Cerebellar nuclear complex (tissue), 1 donor: ENCODE results near the gene BRD7.
"Not testable (repeated sequence)": the region's sequence is repeated elsewhere in the genome, so short reads cannot be mapped to it uniquely, and the experiment has no call there.

Experiments
- DNase-seq, 2 experiments: peaks; one replicate each; lab custom pipeline; 2025; lab: John Stamatoyannopoulos, UW

Gene BRD7

DNA sequence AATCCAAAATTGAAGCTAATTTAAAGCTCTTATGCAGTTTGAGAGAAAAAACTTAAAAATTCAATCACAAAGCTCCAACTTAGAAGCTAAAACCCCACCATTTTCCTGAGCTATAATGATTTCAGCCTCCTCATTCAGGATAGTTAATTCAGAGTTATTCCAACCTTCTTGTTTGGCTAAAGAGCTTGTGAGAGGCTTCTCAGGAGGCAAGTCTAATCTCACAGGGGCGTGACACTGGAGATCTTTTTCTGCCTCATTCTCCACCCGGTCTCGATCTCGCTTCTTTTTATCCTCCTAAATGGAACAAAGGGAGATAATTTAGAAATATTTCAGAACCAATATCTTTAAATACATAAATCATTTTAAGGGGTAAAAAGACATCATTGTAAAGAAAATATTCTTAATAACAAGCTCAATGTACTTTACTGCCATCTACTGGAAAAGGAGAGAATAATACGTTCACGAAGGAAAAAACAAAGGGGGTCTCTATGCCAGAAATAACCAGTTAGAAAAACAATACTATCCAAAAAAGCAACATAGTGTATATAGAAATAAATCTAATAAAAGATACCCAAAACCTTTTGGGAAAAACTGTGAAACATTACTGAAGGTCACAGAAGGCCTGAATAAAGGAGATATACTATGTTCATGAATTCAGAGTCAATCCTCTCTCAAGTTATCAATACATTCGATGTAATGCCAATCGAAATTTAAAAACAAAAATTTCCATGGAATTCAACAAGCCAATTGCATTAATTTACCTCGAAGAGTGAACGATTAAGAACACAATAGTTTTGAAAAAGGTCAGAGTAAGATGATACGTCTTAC, 13.9 kb downstream of the BRD7 start:
- no peak for DNase-seq

DNA sequence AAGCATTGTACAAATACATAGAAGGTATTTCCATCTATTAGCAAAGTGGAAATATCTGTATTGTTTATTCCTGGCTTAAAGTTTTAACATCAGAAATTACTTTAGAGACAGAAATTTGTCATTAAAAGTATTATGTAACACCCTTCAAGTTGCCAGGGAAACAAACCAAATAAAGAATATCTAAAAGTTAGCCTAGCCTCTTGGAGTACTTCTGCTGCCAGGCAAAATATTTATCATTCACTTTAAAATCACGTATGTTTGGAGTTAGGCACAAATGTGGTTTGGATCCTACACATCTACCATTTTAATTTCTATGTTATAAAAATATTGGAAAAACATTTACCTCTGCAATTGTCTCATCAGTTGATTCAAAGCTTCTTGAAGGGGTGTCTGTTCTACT, 14.7 kb downstream of the BRD7 start:
- no peak for DNase-seq

DNA sequence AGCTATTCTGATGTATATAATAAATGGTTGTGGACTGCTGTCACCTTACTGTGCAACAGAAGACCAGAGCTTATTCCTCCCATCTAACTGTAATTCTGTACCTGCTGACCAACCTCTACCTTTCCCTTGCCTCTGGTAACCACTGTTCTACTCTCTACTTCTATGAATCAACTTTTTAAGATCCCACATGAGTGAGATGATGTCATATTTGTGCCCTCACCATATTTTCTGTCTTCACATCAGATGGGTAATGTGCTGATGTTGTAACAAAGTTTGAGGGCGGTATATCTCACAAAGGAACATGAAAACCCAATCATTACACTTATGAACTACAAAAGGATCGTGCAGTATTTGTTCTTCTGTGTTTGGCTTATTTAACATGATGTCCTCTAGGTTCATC, 16.8 kb downstream of the BRD7 start:
- no peak for DNase-seq

DNA sequence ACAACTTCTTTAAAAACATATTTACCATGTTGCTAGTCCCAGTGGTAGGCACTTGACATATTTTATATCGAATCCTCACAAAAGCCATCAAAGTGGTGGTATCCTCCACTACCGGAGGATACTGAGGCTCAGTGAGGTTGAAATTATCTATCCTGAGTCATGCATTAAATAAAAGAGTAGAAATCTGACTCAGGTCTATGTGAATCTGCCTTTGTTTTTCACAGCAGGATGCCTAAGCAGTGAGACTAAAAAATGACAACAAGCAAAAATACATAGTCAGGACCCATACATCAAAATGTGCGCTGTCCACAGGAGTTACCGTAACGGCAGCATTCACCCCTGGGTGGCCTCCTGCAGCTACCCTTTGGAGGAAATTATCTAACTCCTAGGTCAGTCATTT, 17.7 kb downstream of the BRD7 start:
- no peak for DNase-seq

DNA sequence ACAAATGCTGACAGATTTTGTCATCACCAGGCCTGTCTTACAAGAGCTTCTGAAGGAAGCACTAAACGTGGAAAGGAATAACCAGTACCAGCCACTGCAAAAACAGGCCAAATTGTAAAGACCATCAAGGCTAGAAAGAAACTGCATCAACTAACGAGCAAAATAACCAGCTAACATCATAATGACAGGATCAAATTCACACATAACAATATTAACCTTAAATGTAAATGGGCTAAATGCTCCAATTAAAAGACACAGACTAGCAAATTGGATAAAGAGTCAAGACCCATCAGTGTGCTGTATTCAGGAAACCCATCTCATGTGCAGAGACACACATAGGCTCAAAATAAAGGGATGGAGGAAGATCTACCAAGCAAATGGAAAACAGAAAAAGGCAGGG, 23.6 kb downstream of the BRD7 start:
- DNase-seq, result not testable (repeated sequence)

DNA sequence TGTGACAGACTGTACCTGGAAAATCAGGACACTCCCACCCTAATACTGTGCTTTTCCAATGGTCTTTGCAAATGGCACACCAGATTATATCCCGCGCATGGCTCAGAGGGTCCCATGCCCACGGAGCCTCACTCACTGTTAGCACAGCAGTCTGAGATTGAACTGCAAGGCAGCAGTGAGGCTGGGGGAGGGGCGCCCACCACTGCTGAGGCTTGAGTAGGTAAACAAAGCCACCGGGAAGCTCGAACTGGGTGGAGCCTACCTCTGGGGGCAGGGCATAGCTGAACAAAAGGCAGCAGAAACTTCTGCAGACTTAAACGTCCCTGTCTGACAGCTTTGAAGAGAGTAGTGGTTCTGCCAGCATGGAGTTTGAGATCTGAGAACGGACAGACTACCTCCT, 25.2 kb downstream of the BRD7 start:
- not testable (repeated sequence) for DNase-seq

DNA sequence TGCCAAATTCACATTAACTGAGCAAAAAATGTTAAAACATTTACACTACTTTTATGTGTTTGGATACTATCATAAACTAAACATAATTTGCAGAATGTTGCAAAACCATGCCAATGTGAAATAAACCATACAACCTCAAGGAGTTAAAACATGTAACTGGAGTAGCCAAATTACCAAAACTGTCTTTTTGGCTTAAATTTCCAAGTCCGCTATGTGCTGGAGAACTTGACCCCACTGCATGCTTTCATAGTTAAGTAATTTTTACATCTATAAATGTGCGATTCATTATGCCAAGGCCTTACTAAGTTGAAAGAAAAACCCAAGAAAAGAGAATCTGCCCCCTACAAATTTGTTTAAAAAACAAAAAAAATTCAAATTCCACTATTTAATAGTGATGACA, 28.2 kb downstream of the BRD7 start:
- DNase-seq, result no peak

DNA sequence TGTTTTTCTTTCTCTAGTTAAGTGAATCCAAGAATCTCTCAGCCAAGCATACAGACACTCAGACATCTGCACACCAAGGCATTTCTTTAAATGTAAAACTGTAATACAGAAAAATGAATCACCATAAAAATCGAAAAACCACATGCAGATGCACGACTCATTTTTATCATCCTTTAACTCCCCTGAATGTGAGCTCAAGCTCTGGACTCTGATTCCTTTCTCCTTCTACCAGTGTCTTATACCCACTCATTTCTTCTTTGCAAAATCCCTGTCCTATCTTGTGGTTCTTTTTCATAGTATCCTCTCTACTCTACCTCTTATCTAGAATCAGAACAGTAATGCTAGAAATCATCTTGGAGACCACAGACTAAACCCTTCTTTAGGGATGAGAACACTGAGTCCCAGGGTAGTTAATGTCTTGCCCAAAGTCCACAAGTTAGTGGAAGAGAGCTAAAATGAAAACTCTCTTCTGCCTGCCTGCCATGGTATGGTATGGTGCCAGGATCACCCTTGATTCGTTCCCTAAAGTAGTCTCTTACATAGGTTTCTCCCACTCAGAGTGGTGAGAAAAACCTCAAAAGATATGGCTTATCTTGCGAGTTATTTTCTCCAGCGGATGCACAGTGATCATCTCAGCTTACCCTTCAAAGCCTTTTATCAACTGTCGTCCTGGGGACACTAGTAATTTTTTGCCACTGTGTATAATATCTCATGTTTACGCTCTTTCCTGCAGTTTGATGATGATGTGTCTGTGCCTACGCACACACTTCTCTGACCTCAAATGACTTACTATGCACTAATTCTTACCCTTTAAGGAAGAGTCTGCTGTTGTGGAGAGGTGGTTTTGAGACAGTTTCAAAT, 30.2 kb downstream of the BRD7 start:
- no peak for DNase-seq

DNA sequence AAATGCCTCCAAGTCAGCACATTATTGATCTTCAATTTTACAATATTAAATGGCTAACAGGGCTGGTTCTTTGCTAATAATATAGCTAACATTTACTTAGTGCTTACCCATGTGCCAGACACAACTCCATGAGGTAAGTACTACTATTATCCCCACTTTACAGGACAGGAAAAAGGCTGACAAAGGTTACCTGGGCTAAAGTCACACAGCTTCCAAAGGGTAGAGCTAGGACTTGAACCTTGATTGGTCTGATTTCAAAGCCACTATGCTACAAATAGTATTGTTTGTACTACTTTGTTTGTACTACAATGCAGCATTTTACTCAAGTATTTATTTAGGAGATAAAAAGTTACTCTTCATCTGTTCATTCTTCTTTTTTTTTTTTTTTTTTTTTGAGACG, 31.9 kb downstream of the BRD7 start:
- no peak for DNase-seq

DNA sequence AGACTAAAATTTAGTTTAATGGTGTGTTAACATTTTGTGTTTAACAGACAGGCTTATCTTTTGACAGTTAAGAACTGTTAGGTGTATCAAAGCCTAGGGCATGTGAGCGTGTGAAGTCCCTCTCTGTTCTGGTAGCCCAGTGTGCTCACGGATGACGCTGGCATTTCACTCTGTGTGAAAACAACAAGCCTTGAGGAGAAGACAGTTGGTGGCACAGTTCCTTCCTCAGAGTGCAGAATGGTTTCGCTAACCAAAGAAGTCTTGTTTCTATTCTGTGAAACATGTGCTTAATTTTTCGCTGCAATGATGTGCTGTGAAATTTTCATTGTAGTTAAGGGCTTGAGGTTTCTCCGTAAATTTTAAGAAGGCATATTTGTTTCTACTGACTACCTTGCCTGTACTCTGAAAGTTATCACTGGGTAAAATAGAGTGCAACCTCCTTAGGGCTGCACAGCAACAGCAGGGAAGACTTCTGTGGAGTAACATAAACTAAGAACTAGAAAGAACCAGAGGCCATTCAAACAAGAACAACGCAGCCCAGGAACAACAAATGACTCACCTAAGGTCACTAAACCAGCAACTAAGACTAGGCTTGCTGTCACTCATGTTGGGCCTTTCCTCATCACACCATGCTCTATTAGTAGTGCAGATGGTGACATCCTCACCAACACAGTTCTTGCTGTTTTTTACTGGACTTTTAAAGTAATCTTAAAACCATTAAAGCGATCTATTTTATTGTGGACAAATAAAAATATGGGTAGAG, 33.4 kb downstream of the BRD7 start:
- no peak for DNase-seq

DNA sequence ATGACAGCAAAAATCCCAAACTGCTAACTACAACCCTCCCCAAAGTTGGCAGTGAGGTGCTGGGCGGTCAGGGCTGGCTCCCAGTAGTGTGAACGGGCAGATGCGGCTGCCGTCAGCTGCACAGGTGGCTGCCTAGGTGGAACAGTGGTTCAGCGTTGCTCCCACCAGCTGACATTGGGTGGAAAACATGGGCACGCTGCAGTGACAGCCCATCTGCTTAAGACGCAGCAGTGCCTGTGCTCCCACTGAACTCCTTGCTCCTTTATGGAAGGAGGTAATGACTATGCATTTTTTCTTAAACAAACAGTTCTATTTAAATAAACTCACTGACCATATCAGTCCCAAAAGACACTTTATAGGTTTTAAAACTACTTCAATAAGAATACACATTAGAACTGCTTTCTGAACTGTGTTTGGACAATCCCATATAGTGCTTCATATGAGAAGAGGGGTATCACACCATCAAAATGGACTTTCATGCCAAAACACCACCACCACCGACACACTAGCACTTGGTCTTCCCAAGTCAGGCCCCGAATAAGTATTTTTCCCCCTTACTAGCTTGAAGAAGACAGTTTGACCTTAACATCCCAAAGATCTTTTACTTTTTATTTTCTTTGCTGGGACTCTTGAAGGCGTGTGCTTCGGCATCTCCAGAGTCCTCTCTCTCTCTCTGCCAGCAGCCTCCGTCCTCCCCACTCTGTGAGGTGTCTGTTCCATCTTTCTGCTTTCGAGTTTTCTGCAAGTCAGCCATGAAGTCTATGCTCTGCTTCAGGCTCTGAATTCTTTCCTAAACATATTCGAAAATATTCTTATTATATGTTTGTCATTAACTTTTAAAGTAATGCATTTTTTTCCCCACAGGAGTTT, 34.4 kb downstream of the BRD7 start:
- DNase-seq, result no peak

DNA sequence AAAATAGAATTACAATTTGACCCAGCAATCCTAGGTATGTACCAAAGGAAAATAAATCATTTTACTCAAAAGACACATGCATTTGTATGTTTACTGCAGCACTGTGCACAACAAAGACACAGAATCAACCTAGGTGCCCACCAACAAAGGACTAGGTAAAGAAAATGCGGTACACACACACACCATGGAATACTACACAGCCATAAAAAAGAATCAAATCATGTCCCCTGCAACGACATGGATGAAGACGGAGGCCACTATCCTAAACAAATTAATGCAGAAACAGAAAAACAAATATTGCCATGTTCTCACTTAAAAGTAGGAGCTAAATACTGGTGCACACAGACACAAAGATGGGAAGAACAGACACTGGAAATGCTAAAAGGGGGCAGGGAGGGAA, 36.2 kb downstream of the BRD7 start:
- no peak for DNase-seq

DNA sequence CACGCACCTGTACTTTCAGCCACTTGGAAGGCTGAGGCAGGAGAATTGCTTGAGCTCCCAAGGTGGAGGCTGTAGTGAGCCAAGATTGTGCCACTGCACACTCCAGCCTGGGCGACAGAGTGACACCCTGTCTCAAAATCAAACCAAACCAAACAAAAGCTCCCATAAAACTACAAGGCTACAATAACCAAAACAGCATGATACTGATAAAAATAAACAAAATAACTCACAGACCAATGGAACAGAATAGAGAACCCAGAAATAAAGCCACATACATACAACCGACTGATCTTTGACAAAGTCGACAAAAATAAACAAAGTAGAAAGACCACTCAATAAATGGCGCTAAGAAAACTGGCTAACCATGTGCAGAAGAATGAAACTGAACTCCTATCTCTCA, 37.2 kb downstream of the BRD7 start:
- DNase-seq, result no peak

DNA sequence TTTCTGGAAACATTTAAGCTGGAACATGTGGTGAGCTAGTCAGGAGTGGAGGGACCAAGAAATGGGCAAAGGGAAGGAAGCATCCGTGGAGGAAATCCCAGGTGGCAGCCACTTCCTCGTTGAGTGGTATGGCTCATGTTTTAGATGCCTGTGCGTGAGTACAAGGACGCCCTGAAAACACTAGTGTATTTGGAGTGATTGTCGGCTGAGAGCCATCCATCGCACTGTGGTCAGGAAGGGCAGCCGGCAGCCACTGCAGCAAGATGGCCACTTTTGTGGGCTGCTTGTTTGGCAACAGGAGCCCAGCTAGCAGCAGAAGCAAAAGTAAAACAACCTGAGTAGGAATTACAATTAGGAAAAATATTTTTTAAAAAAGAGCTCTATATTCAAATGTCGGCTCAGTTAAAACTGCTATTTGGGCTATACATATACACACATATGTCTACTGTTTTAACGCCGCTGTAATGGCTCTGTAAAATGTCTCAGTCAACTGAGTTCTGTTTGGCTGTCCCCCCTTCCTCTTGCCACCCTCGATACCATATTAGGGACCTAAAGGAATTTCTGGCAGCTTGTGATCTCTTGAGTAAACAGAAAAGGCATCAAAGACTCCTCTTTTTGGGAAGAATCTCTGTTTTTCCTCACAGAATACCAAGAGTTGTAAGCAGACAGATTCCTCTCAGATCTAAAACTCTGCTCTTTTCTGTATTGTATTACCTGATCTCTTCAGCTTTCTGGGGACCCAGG, 39.2 kb downstream of the BRD7 start:
- DNase-seq, result no peak

DNA sequence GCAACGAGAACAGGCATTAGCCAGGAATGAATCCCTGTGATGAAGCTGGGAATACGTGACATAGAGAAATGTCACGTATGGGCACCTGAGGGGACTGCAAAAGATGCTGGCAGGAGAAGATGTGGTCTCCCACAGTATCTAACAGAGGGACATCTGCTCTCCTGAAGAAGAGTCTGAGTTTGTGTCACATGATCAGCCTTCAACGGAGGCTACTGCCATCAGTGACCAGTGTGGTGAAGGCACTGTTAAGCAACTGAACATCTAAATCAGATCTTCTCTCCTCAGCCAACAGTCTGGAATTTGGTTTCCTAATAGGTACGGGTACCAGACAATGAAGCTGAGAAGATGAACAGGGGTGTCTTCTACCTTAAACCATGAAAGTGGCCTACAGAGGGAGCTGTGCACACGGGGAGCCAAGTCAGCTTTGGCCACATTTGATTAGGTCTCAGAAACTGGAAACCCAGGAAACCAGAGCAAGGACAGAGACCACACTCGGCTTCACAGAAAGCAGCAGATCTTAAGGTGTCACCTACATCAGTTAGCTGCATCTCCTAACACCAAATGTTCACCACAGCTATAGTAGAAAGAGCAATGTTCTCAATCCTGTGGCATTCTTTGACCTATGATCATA, 41.8 kb downstream of the BRD7 start:
- DNase-seq, result no peak

DNA sequence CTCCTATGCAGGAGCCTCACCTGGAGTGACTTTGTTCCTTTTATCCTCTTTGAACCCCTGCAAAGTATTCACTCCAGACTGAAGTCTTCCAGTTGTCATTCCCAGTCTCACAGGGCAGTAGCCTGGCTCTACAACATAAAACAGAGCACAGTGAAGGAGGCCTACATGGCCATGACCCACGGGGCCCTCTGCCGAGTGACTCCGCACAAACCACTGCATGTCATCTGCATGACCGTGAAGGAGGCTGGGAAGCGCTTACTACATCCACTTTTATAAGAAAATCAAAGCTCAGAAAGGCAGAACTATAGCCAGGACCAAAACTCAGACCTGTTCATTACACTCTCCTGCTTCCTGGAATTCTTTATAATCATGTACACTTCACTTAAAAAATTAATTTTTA, 42.5 kb downstream of the BRD7 start:
- DNase-seq, result no peak

DNA sequence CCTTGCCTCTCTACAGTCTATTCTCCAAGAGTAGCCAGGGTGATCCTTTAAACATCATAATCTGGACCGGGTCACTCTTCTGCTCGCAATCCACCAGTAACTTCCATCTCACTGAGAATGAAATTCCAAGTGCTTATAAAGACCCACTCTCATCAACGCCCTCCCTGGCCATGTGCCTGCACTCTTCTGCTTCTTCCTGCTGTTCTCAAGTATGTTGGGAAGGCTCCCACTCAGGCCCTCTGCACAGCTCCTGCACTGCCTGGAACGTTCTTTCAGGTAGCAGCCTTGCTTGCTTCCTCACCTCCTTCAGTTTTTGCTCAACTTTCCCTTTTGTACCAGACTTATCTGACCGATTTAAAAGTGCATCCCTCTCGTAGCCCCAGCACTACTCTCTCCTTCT, 44.4 kb downstream of the BRD7 start:
- DNase-seq, result no peak

DNA sequence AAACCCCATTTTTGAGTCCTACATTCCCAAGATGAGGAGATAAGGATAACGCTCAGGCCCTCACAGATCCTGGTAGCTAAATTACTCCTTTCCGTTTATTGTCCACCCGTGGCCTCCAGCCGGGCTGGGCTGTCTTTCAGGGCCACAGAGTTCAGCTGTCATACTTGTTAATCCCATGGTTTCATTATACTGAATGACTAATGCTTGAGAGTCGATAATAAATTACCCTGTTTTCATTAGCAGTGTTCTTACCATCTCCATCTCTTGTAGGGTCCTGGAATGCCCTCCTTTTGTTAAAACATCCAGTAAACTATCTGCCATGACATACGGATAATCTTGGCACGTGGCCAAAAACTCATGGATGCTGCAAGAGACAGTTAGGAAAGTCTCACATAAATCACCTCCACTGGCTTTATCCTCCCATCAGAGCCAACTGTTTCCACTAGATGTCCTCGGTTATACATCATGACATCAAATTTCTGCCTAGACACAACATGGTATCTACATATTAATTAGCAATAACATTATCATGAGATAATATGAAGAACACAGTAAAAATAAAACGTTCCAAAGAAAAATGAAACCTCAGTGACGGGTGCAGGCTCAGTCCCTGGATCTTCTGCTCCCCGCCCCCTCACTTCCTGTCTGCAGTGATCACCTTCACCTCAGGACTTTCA, 45.3 kb downstream of the BRD7 start:
- no peak for DNase-seq

DNA sequence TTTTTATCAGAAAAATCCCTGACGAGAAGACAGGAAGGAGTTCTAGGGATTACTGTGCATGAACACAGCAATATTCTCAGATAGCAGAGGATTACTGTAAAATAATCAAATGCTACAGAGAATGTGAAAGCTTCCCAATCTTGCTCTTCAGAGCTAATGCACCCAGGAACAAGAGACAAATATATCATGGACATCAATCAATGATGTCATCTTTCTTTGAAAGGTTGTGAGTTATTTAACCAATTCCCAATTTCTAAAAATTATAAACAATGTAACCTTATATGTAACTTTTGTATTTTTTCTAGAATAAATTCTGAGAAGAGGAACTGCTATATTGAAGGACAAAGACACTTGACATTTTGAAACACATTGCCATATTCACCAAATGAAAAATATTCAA, 46.5 kb downstream of the BRD7 start:
- DNase-seq, result no peak

DNA sequence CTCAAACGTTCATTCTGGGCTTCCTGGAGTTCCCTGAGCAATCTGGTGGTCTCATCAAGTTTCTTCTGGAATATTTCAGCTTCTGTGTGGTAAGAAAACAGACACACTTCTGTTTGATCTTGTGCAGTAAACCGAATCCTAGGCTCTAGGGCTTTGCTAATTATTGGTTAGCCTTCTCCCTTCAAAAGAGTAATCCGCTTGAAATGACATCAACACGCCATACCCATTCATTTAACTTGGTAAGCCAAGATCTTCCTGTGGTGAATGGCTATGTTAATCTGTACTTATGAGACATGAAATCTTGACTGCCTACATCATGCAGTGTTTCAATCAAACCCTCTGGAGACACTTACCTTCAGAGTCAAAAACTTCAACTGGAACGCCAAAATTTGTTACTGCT, 48.5 kb downstream of the BRD7 start:
- no peak for DNase-seq
